GM21825 (cell line): ENCODE results near the gene SLC6A2.
"Not testable (repeated sequence)": the region's sequence is repeated elsewhere in the genome, so short reads cannot be mapped to it uniquely, and the experiment has no call there.

Experiments
- ATAC-seq: cut with Tn5 transposase; IDR thresholded peaks from one replicate; pipeline ENCODE4 v1.9.1; 2021; ENCODE audit warnings: mild to moderate bottlenecking, moderate library complexity; ENCODE audit not compliant: unreplicated experiment

Gene SLC6A2

DNA sequence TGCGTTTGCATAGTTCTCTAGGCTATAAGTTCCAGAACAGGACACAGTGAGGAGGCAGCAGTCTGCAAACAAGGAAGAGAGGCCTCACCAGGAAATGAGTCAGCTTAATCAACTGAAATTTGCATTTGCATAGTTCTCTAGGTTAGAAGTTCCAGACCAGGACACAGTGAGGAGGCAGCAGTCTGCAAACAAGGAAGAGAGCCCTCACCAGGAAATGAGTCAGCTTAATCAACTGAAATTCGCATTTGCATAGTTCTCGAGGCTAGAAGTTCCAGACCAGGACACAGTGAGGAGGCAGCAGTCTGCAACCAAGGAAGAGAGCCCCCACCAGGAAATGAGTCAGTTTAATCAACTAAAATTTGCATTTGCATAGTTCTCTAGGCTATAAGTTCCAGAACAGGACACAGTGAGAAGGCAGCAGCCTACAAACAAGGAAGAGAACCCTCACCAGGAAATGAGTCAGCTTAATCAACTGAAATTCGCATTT, 97.4 kb downstream of the SLC6A2 start:
- ATAC-seq = not testable (repeated sequence)
